K562 (cell line): Measurements from ENCODE around the gene KCP. TPM values are rescaled to one million over a fixed set of nuclear protein-coding genes. Genes with fewer than 3 reads are reported as not detected.

Experiments
- BRD9 ChIP-seq: fragments of 450-650 bp; IDR thresholded peaks from 2 replicates; pipeline ENCODE4 v1.6.1; 2018; ENCODE audit warnings: low read depth; ENCODE audit not compliant: partially characterized antibody
- CXXC5 ChIP-seq: fragments of 250-450 bp; sonication (Bioruptor Pico); IDR thresholded peaks from 2 replicates; pipeline ENCODE4 v1.8.0; 2022; ENCODE audit warnings: inconsistent platforms, mild to moderate bottlenecking, moderate library complexity
- EP400 ChIP-seq: fragments of 450-650 bp; IDR thresholded peaks from 2 replicates; pipeline ENCODE4 v1.6.1; 2017; ENCODE audit warnings: antibody characterized with exemption, mild to moderate bottlenecking, moderate library complexity
- FOS ChIP-seq: IDR thresholded peaks from 3 replicates; pipeline ENCODE4 v1.6.1; 2011; ENCODE audit not compliant: insufficient read length; ENCODE audit errors: extremely low read depth
- FOXK2 ChIP-seq, 2 experiments: fragments of 450-650 bp; IDR thresholded peaks in 1 of 2; conservative IDR thresholded peaks in 1 of 2; 2 replicates each; pipeline ENCODE4 v1.6.1; 2016; ENCODE audit warnings: low read depth in 2 of 2, mild to moderate bottlenecking in 1 of 2
- FOXM1 ChIP-seq, 2 experiments: fragments of 450-650 bp in 1 of 2; sonication (generic) in 1 of 2; formaldehyde crosslinking in 1 of 2; IDR thresholded peaks; 2 replicates each; pipeline versions ENCODE4 v1.6.1 to v1.9.0; 2017 to 2022; ENCODE audit warnings: low read depth in 2 of 2, mild to moderate bottlenecking in 2 of 2, missing genetic modification reagents in 1 of 2, moderate library complexity in 1 of 2
- KLF10 ChIP-seq: fragments of 250-450 bp; sonication (Bioruptor Pico); IDR thresholded peaks from 2 replicates; pipeline ENCODE4 v1.6.1; 2021; ENCODE audit warnings: matching md5 sums
- MBD2 ChIP-seq: sonication (generic); IDR thresholded peaks from 2 replicates; pipeline ENCODE4 v1.6.1; 2016; ENCODE audit warnings: low read depth, borderline replicate concordance
- MEF2D ChIP-seq: conservative IDR thresholded peaks from 2 replicates; pipeline ENCODE4 v1.6.1; 2016; ENCODE audit warnings: low read depth, missing genetic modification characterization, missing compliant biosample characterization
- NFE2 ChIP-seq: IDR thresholded peaks from 2 replicates; pipeline ENCODE4 v1.6.1; 2014; ENCODE audit warnings: antibody characterized with exemption, low read depth
- NR2C1 ChIP-seq, 2 experiments: fragments of 450-650 bp; IDR thresholded peaks; 2 replicates each; pipeline ENCODE4 v1.6.1; 2017; ENCODE audit warnings: mild to moderate bottlenecking in 2 of 2, antibody characterized with exemption in 1 of 2, inconsistent platforms in 1 of 2, missing compliant biosample characterization in 1 of 2, missing genetic modification characterization in 1 of 2
- PHB ChIP-seq: fragments of 250-450 bp; sonication (Bioruptor Pico); IDR thresholded peaks from 2 replicates; pipeline ENCODE4 v1.5.0; 2021
- PML ChIP-seq: IDR thresholded peaks from 2 replicates; pipeline ENCODE4 v1.6.1; 2012; ENCODE audit warnings: low read length, inconsistent platforms
- SMARCC2 ChIP-seq: fragments of 450-650 bp; IDR thresholded peaks from 2 replicates; pipeline ENCODE4 v1.6.1; 2017; ENCODE audit warnings: antibody characterized with exemption, moderate library complexity, mild to moderate bottlenecking, low read depth
- TARDBP ChIP-seq: fragments of 450-650 bp; IDR thresholded peaks from 2 replicates; pipeline ENCODE4 v1.6.1; 2016
- TBP ChIP-seq: optimal IDR thresholded peaks from 2 replicates; pipeline ENCODE3; 2011; ENCODE audit warnings: low read depth, low read length, improper control_type of control experiment
- TEAD1 ChIP-seq, 2 experiments: fragments of 450-650 bp in 1 of 2; sonication (generic) in 1 of 2; formaldehyde crosslinking; IDR thresholded peaks; 2 replicates each; pipeline versions ENCODE4 v1.4.0 to v1.8.0; 2020 to 2022; ENCODE audit warnings: mild to moderate bottlenecking in 2 of 2, missing genetic modification reagents in 1 of 2
- TRIM24 ChIP-seq, 2 experiments: fragments of 450-650 bp; IDR thresholded peaks; 2 replicates each; pipeline ENCODE4 v1.6.1; 2016
- ZFP36 ChIP-seq: fragments of 150-350 bp; IDR thresholded peaks from 2 replicates; pipeline ENCODE4 v1.6.1; 2018; ENCODE audit warnings: low read length, low read depth; ENCODE audit not compliant: partially characterized antibody
- ZKSCAN8 ChIP-seq: fragments of 200-800 bp; sonication (Bioruptor generic); IDR thresholded peaks from 2 replicates; pipeline ENCODE4 v1.6.1; 2016; ENCODE audit warnings: missing genetic modification characterization, missing compliant biosample characterization
- ZNF197 ChIP-seq: fragments of 200-800 bp; sonication (Bioruptor generic); IDR thresholded peaks from 2 replicates; pipeline ENCODE4 v1.6.1; 2016; ENCODE audit warnings: low read depth, missing genetic modification characterization, missing compliant biosample characterization
- ZNF583 ChIP-seq: fragments of 250-450 bp; sonication (Bioruptor Pico); IDR thresholded peaks from 2 replicates; pipeline ENCODE4 v1.4.0; 2020
- ZNF609 ChIP-seq: sonication (generic); formaldehyde crosslinking; IDR thresholded peaks from 2 replicates; pipeline ENCODE4 v1.8.1; 2023; ENCODE audit warnings: missing genetic modification reagents, mild to moderate bottlenecking, borderline replicate concordance
- polyA plus RNA-seq, 8 experiments: library from polyadenylated mRNA; depleted of rRNA in 4 of 8; stranded (reverse) in 5 of 8; unstranded in 3 of 8; fragments of >200 nt; fragmentation: Nextera tagmentation in 2 of 8; fragmentation: Illumina TruSeq in 1 of 8; extraction: Ambion mirVana in 2 of 8; extraction: Trizol in 1 of 8; gene quantifications; 2 replicates each; pipeline versions ENCODE4 v1.2.1 to v1.2.3, GENCODE V29; 2011 to 2014; ENCODE audit warnings: inconsistent platforms in 1 of 8, missing spikeins in 1 of 8
- total RNA-seq, 7 experiments: library from RNA; depleted of rRNA in 6 of 7; stranded (reverse); fragments of >200 nt in 6 of 7; fragmentation: Illumina TruSeq in 2 of 7; extraction: Trizol in 2 of 7; gene quantifications; 2 replicates each; pipeline versions ENCODE4 v1.2.1 to v1.2.3, GENCODE V29; 2011 to 2021; ENCODE audit warnings: low replicate concordance in 1 of 7

Gene KCP
- total and polyA plus RNA-seq, 9 of the 15 experiments (the other 6 are each of a cell fraction or from before 2014, with no cell fraction given), result 0.06 to 0.17 (median 0.12) TPM; not detected in 3

- peak; percentile 71 for TF ChIP-seq SMARCC2
- TF ChIP-seq ZNF583 (CRISPR knock-in tag), result peak; percentile 90
- TF ChIP-seq MEF2D (tag), result peak; percentile 77
- no peak for TF ChIP-seq ZNF609 (CRISPR knock-in tag)
- TF ChIP-seq PML, result peak; percentile 46; the same call in 1 of the 2 replicates
- peak; percentile 76; the same call in 1 of the 2 replicates for TF ChIP-seq CXXC5 (CRISPR knock-in tag)
- TF ChIP-seq TEAD1 (CRISPR knock-in tag; IDR thresholded peaks at IDR 0.05), result 0 out of 4 replicates have a peak, but pooled peaks of 1 of the 2 experiments have one; percentile 18
- TF ChIP-seq ZFP36, result peak; percentile 34
- TF ChIP-seq TARDBP, result peak; percentile 96
- 0 out of 2 replicates have a peak, but pooled peaks have one; percentile 35 for TF ChIP-seq ZNF197 (CRISPR knock-in tag)
- TF ChIP-seq NR2C1 (IDR thresholded peaks at IDR 0.05), result 0 out of 2 replicates have a peak, but pooled peaks have one; percentile 31
- TF ChIP-seq NR2C1 (tag; IDR thresholded peaks at IDR 0.05), result peak; percentile 59
- 0 out of 2 replicates have a peak, but pooled peaks have one; percentile 37 for TF ChIP-seq KLF10
- TF ChIP-seq MBD2, result 0 out of 2 replicates have a peak, but pooled peaks have one; percentile 43
- TF ChIP-seq TRIM24 (IDR thresholded peaks at IDR 0.05), result peak; percentile 93 to 96
- 0 out of 4 replicates have a peak, but pooled peaks have one; percentile 18 to 20 for TF ChIP-seq FOXK2 (conservative IDR thresholded peaks at IDR 0.05 in 1 of 2, IDR thresholded peaks at IDR 0.05 in 1 of 2; ENCODE audit: low read depth in 2 of 2)
- no peak for TF ChIP-seq ZKSCAN8 (CRISPR knock-in tag)
- peak; percentile 84 for TF ChIP-seq PHB (CRISPR knock-in tag)
- peak; percentile 75 for TF ChIP-seq EP400
- TF ChIP-seq FOXM1 (IDR thresholded peaks at IDR 0.05; ENCODE audit: low read depth), result no peak
- no peak for TF ChIP-seq FOXM1 (CRISPR knock-in tag; IDR thresholded peaks at IDR 0.05; ENCODE audit: low read depth)
- peak; percentile 50 for TF ChIP-seq FOS
- TF ChIP-seq NFE2, result peak; percentile 49
- peak; percentile 53 for TF ChIP-seq TBP
- peak; percentile 40 for TF ChIP-seq BRD9
Measured at GRCh38 chr7:128827248-128827958, 83.1 kb downstream of the KCP start (continued).
